ENCODE measurements around the gene TRAF7. TPM values are rescaled to one million over a fixed set of nuclear protein-coding genes. Genes with fewer than 3 reads are reported as not detected.
"Not testable (repeated sequence)": the region's sequence is repeated elsewhere in the genome, so short reads cannot be mapped to it uniquely, and the experiment has no call there.

Gene TRAF7
- total RNA-seq, 4 donors from 2014 or later, result 15.3 to 97.1 (median 51.7) TPM

DNA sequence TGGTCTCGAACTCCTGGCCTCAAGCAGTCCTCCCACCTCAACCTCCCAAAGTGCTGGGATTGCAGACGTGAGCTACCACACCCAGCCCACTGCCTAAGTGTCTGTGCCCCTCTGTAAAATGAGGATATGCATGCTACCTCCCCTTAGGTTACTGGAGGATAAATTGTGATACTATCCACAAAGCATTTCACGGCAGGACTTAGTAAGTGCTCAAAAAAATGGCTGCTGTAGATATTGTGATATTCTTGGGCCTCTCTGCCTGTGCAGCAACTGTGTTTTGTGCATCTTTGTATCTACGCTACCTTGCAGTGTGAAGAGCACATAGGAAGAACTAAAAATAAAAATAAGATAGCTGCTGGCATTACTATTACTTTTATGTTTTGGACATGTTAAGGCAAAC lies 42.7 kb downstream of the TRAF7 start:
- peaks cover 6 to 13% of the 10 kb centered on the region in 2 donors for H3K27me3 ChIP-seq
- no peaks in the 10 kb centered on the region for H3K36me3 ChIP-seq
- DNase-seq, result no peak
- peaks cover 0 to 11% of the 10 kb centered on the region in 2 donors for H3K4me1 ChIP-seq
- no peak overlapping the region for H3K27ac ChIP-seq
- no peak for TF ChIP-seq POLR2A (IDR thresholded peaks at IDR 0.05)
- TF ChIP-seq, protein P1, sequence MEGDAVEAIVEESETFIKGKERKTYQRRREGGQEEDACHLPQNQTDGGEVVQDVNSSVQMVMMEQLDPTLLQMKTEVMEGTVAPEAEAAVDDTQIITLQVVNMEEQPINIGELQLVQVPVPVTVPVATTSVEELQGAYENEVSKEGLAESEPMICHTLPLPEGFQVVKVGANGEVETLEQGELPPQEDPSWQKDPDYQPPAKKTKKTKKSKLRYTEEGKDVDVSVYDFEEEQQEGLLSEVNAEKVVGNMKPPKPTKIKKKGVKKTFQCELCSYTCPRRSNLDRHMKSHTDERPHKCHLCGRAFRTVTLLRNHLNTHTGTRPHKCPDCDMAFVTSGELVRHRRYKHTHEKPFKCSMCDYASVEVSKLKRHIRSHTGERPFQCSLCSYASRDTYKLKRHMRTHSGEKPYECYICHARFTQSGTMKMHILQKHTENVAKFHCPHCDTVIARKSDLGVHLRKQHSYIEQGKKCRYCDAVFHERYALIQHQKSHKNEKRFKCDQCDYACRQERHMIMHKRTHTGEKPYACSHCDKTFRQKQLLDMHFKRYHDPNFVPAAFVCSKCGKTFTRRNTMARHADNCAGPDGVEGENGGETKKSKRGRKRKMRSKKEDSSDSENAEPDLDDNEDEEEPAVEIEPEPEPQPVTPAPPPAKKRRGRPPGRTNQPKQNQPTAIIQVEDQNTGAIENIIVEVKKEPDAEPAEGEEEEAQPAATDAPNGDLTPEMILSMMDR (IDR thresholded peaks at IDR 0.05), result no peak
- H3K4me3 ChIP-seq, result no peak overlapping the region
- intact Hi-C loops (cut with DNase I; ENCODE audit: low total_unique reads), result no loop called here
- no peaks in the 10 kb centered on the region for H3K9me3 ChIP-seq

DNA sequence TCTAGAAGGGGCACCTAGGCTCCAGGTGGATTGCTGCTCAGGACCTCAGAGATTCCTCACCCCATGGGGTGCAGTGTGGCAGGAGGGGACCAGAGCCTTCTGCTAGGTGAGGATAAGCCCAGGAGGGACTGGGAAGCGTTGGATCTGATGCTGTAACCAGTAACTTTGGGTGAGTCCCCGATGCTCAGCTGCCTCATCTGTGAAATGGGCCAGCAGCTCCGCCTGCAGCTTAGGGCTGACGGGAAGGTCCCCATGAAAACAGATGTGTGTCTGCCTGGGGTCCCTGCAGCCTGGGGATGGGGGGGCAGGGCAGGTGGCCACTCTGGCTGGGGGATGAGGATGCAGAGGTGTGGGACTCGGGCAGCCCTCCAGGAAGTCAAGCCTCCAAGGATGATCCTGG lies 43.5 kb downstream of the TRAF7 start:
- no peak for TF ChIP-seq POLR2A (IDR thresholded peaks at IDR 0.05)
- TF ChIP-seq, protein P1 (IDR thresholded peaks at IDR 0.05), result no peak
- Histone ChIP-seq H3K4me1 (peaks cover 0 to 11% of the 10 kb centered on the region in 2 donors), H3K27me3 (peaks cover 6 to 13% of the 10 kb centered on the region in 2 donors), H3K36me3 (no peaks in the 10 kb centered on the region), H3K4me3 (no peak overlapping the region), H3K27ac (no peak overlapping the region), H3K9me3 (no peaks in the 10 kb centered on the region)
- no peak for DNase-seq
- intact Hi-C loops (cut with DNase I; ENCODE audit: low total_unique reads), result no loop called here

DNA sequence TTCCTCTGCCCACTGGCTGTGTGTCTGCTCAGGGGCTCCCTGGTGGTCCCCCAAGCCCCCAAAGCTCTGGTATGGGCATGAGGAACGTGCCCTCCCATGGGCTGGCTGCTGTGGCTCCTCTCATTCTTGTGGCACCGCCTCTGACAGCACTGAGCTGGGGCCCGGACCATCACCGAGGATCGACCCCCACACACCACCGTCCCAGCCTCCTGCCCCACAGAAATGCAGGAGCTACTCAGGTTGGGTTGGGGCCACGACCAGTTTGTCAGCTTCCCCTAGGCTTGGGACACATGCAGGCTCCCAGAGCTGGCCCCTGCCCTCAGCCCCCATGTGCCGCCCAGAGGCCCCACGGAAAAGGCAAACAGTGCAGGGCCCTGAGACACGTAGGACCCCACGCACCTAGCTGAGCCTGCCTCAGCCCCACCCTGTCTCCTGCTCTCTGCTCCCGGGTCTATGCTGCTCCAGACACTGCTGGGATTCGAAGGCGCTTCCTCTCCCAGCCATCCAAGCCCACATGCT lies 44.1 kb downstream of the TRAF7 start:
- intact Hi-C loops (cut with DNase I; ENCODE audit: low total_unique reads), result no loop called here
- no peak overlapping the region for H3K4me3 ChIP-seq
- H3K9me3 ChIP-seq, result no peaks in the 10 kb centered on the region
- peaks cover 0 to 11% of the 10 kb centered on the region in 2 donors for H3K4me1 ChIP-seq
- peaks cover 6 to 12% of the 10 kb centered on the region in 2 donors for H3K27me3 ChIP-seq
- TF ChIP-seq, protein P1 (IDR thresholded peaks at IDR 0.05), result no peak
- TF ChIP-seq POLR2A (IDR thresholded peaks at IDR 0.05), result no peak
- DNase-seq, result no peak
- H3K36me3 ChIP-seq, result no peaks in the 10 kb centered on the region
- H3K27ac ChIP-seq, result no peak overlapping the region

DNA sequence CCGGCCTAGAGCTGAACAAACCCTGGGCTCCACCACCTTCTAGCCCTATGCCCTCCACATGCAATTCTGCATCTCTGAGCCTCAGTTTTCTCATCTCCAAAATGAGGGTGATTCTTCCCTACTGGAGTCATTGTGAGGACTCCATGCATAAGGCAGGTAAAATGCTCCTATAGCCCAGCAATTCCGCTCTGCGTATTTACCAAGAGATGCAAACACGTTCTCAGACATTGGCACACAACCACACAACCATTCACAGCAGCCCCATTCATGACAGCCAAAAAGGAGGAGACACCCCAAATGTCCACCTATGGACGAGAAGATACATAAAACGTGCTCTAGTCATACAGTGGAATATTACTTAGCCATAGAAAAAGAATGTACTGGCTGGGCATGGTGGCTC lies 44.7 kb downstream of the TRAF7 start:
- Histone ChIP-seq H3K36me3 (no peaks in the 10 kb centered on the region), H3K9me3 (no peaks in the 10 kb centered on the region), H3K4me1 (peaks cover 0 to 8% of the 10 kb centered on the region in 2 donors), H3K27me3 (peaks cover 6% of the 10 kb centered on the region in 2 donors), H3K27ac (no peak overlapping the region), H3K4me3 (no peak overlapping the region)
- TF ChIP-seq POLR2A (IDR thresholded peaks at IDR 0.05), result no peak
- TF ChIP-seq, protein P1 (IDR thresholded peaks at IDR 0.05), result no peak
- intact Hi-C loops (cut with DNase I; ENCODE audit: low total_unique reads), result no loop called here
- no peak for DNase-seq

DNA sequence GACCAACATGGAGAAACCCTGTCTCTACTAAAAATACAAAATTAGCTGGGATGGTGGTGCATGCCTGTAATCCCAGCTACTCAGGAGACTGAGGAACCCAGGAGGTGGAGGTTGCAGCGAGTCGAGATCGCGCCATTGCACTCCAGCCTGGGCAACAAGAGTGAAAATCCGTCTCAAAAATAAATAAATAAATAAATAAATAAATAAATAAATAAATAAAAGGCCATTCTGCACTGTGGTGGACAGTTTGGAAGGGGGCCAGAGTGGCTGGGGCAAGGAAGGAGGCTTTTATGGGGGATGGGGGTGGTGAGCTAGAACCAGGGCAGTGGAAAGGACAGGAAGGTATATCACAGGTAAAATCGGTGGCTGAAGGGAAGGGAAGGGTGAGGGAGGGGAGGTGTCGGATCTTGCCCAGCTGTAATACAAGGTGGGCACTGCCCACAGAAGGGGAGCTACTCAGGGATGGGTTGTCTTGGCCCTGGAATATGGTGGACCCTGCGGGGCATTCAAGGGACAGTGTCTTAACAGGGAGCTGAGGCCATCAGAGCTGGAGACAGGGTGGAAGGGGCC lies 47.6 kb downstream of the TRAF7 start:
- intact Hi-C loops (cut with DNase I; ENCODE audit: low total_unique reads); DNase-seq; H3K27me3 ChIP-seq; H3K4me3 ChIP-seq; H3K27ac ChIP-seq; H3K4me1 ChIP-seq; H3K9me3 ChIP-seq; H3K36me3 ChIP-seq: not testable (repeated sequence)
